22Rv1 (cell line): Measurements from ENCODE around the gene KCNJ18.
A peak's percentile ranks its signal among the peaks of the same experiment; 100 is the strongest.
"Not testable (repeated sequence)": the region's sequence is repeated elsewhere in the genome, so short reads cannot be mapped to it uniquely, and the experiment has no call there.

ENCODE experiments used
- H3K27ac ChIP-seq: fragments of 450-650 bp; 2 replicates; pipeline ENCODE4 v1.5.1; 2017
- CTCF ChIP-seq: fragments of 450-650 bp; IDR thresholded peaks from 2 replicates; pipeline ENCODE4 v1.5.1; 2017; ENCODE audit warnings: mild to moderate bottlenecking
- ZFX ChIP-seq: fragments of 450-650 bp; IDR thresholded peaks from 2 replicates; pipeline ENCODE4 v1.6.1; 2017; ENCODE audit warnings: antibody characterized with exemption, borderline replicate concordance

Gene KCNJ18

GRCh38 chr17:21678393-21679081, 13.8 kb upstream of the KCNJ18 start:
- TF ChIP-seq CTCF (no peak), ZFX (no peak)
- no peak overlapping the region for H3K27ac ChIP-seq

GRCh38 chr17:21679256-21680146, 12.8 kb upstream of the KCNJ18 start:
- TF ChIP-seq CTCF, result peak; percentile 64
- TF ChIP-seq ZFX, result no peak
- H3K27ac ChIP-seq, result no peak overlapping the region

- H3K27ac ChIP-seq, result no peak overlapping the region
- no peak for TF ChIP-seq ZFX
- TF ChIP-seq CTCF, result no peak
Observed at GRCh38 chr17:21680366-21680765, 12.0 kb upstream of the KCNJ18 start.

GRCh38 chr17:21680850-21681351, 11.4 kb upstream of the KCNJ18 start:
- not testable (repeated sequence) for H3K27ac ChIP-seq

- not testable (repeated sequence) for H3K27ac ChIP-seq
Observed at GRCh38 chr17:21681576-21681975, 10.7 kb upstream of the KCNJ18 start.

GRCh38 chr17:21682130-21682529, 10.2 kb upstream of the KCNJ18 start:
- not testable (repeated sequence) for H3K27ac ChIP-seq

GRCh38 chr17:21683142-21683712, 9.1 kb upstream of the KCNJ18 start:
- H3K27ac ChIP-seq, result not testable (repeated sequence)

- H3K27ac ChIP-seq, result not testable (repeated sequence)
Observed at GRCh38 chr17:21683897-21684296, 8.4 kb upstream of the KCNJ18 start.

GRCh38 chr17:21684384-21684783, 7.9 kb upstream of the KCNJ18 start:
- H3K27ac ChIP-seq, result not testable (repeated sequence)

GRCh38 chr17:21685061-21685795, 7.1 kb upstream of the KCNJ18 start:
- not testable (repeated sequence) for H3K27ac ChIP-seq
